ENCODE data around the gene CUL4A.

The CUL4A gene

DNA sequence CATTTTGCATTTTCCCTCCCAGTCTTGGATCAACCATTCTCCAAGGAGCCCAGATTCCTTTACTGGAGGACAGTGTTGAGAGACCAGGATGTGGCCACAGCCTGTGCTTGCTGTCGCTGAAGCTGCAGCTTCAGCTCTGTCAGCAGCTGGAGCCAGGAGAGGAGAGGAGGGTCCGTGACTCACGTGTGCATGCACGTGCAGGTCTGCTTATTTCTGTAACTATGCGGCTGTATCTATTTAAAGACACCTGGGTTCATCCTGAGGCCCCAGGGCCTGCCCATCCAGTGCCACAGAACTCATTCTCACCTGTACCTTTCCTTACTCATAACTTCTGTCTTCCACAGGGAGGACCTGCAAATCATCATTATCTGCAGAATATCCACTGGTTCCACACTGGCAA lies 79.5 kb downstream of the CUL4A start:
- no peak overlapping the region for H3K9ac ChIP-seq (ENCODE audit: low read depth, low read length, poor library complexity)
- H2BK12ac ChIP-seq (ENCODE audit: low read length) = no peak overlapping the region
- no peak overlapping the region for H2BK5ac ChIP-seq (ENCODE audit: low read length)
- H2AFZ ChIP-seq (ENCODE audit: low read length) = no peak overlapping the region
- no peaks in the 10 kb centered on the region for H3K36me3 ChIP-seq (replicated peaks in 1 of 2; ENCODE audit: control insufficient read depth in 2 of 2, insufficient read depth in 2 of 2, low read length in 2 of 2)
- no peak overlapping the region for H4K8ac ChIP-seq (ENCODE audit: low read depth, low read length)
- WGBS, 2 donors (ENCODE audit: extremely low coverage in 2 of 2, insufficient read length in 2 of 2, insufficient replicate concordance in 1 of 2) = no CpG with 5 or more reads among the region's 5 CpGs
- no peak overlapping the region for H3K4me2 ChIP-seq (ENCODE audit: insufficient read depth, low read length, poor library complexity, severe bottlenecking)
- H3K9me3 ChIP-seq (replicated peaks in 1 of 2; ENCODE audit: control insufficient read depth in 2 of 2, insufficient read depth in 1 of 2, low read depth in 1 of 2, low read length in 2 of 2) = peaks cover 0 to 4% of the 10 kb centered on the region in 2 donors
- no peak overlapping the region for H2BK120ac ChIP-seq (ENCODE audit: low read depth, low read length)
- no peak overlapping the region for H4K91ac ChIP-seq (ENCODE audit: low read depth, low read length, poor library complexity)
- H3K27me3 ChIP-seq (ENCODE audit: control insufficient read depth in 3 of 3, insufficient read depth in 3 of 3, low read depth in 1 of 3, low read length in 3 of 3) = peaks cover 0 to 7% (median 2%) of the 10 kb centered on the region in 3 experiments
- no peak overlapping the region for H2BK15ac ChIP-seq (ENCODE audit: low read length)
- H3K79me1 ChIP-seq (ENCODE audit: low read depth, low read length) = no peaks in the 10 kb centered on the region
- no peak overlapping the region for H3K23ac ChIP-seq (ENCODE audit: low read depth, low read length, poor library complexity)
- H3K18ac ChIP-seq (ENCODE audit: low read length) = no peak overlapping the region
- H3K4ac ChIP-seq (ENCODE audit: low read length) = no peak overlapping the region
- peaks cover 0 to 5% of the 10 kb centered on the region in 2 donors for H3K4me1 ChIP-seq (ENCODE audit: control insufficient read depth in 2 of 2, insufficient read depth in 1 of 2, low read depth in 1 of 2, low read length in 2 of 2)
- DNase-seq (ENCODE audit: low spot score) = no peak
- H3K14ac ChIP-seq (ENCODE audit: low read length) = no peak overlapping the region
- no peak overlapping the region for H3K27ac ChIP-seq (replicated peaks; ENCODE audit: low read length)
- peak overlapping the region in 1 of 2 donors; percentile 49 for H3K4me3 ChIP-seq (ENCODE audit: low read length in 2 of 2)
- H2AK5ac ChIP-seq (ENCODE audit: low read depth, low read length) = no peak overlapping the region

DNA sequence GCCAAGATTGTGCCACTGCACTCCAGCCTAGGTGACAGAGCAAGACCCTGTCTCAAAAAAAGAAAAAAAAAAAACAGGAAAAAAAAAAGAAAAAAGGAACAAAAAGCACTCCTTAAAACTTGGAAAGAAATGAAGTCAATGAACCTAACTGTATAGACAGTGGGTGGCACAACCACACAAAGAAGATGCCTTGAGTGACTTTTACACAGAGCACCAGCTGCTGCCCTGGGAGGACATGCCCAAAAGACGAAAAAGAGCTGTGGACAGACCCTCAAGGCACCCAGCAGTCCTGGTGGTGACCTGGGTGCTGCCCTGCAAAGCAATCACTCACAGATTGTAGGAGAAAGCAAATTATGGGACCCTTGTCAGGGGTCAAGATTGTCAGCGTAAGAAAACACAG lies 81.7 kb downstream of the CUL4A start:
- Histone ChIP-seq H3K9me3 (replicated peaks in 1 of 2; ENCODE audit: control insufficient read depth in 2 of 2, insufficient read depth in 1 of 2, low read depth in 1 of 2, low read length in 2 of 2) (peaks cover 0 to 3% of the 10 kb centered on the region in 2 donors), H3K4ac (ENCODE audit: low read length) (no peak overlapping the region), H3K23ac (ENCODE audit: low read depth, low read length, poor library complexity) (no peak overlapping the region), H3K4me2 (ENCODE audit: insufficient read depth, low read length, poor library complexity, severe bottlenecking) (no peak overlapping the region), H3K9ac (ENCODE audit: low read depth, low read length, poor library complexity) (no peak overlapping the region), H3K4me1 (ENCODE audit: control insufficient read depth in 2 of 2, insufficient read depth in 1 of 2, low read depth in 1 of 2, low read length in 2 of 2) (peaks cover 0 to 6% of the 10 kb centered on the region in 2 donors), H2BK12ac (ENCODE audit: low read length) (no peak overlapping the region), H2AFZ (ENCODE audit: low read length) (no peak overlapping the region), H2BK15ac (ENCODE audit: low read length) (no peak overlapping the region), H4K8ac (ENCODE audit: low read depth, low read length) (no peak overlapping the region), H3K18ac (ENCODE audit: low read length) (no peak overlapping the region), H3K14ac (ENCODE audit: low read length) (no peak overlapping the region), H3K27ac (replicated peaks; ENCODE audit: low read length) (no peak overlapping the region), H4K91ac (ENCODE audit: low read depth, low read length, poor library complexity) (no peak overlapping the region), H2BK120ac (ENCODE audit: low read depth, low read length) (no peak overlapping the region), H3K4me3 (ENCODE audit: low read length in 2 of 2) (no peak overlapping the region), H3K27me3 (ENCODE audit: control insufficient read depth in 3 of 3, insufficient read depth in 3 of 3, low read depth in 1 of 3, low read length in 3 of 3) (peaks cover 0 to 7% (median 2%) of the 10 kb centered on the region in 3 experiments), H3K79me1 (ENCODE audit: low read depth, low read length) (no peaks in the 10 kb centered on the region), H2AK5ac (ENCODE audit: low read depth, low read length) (no peak overlapping the region), H2BK5ac (ENCODE audit: low read length) (no peak overlapping the region), H3K36me3 (replicated peaks in 1 of 2; ENCODE audit: control insufficient read depth in 2 of 2, insufficient read depth in 2 of 2, low read length in 2 of 2) (no peaks in the 10 kb centered on the region)
- no CpG with 5 or more reads among the region's 2 CpGs for WGBS, 2 donors (ENCODE audit: extremely low coverage in 2 of 2, insufficient read length in 2 of 2, insufficient replicate concordance in 1 of 2)
- no peak for DNase-seq (ENCODE audit: low spot score)

DNA sequence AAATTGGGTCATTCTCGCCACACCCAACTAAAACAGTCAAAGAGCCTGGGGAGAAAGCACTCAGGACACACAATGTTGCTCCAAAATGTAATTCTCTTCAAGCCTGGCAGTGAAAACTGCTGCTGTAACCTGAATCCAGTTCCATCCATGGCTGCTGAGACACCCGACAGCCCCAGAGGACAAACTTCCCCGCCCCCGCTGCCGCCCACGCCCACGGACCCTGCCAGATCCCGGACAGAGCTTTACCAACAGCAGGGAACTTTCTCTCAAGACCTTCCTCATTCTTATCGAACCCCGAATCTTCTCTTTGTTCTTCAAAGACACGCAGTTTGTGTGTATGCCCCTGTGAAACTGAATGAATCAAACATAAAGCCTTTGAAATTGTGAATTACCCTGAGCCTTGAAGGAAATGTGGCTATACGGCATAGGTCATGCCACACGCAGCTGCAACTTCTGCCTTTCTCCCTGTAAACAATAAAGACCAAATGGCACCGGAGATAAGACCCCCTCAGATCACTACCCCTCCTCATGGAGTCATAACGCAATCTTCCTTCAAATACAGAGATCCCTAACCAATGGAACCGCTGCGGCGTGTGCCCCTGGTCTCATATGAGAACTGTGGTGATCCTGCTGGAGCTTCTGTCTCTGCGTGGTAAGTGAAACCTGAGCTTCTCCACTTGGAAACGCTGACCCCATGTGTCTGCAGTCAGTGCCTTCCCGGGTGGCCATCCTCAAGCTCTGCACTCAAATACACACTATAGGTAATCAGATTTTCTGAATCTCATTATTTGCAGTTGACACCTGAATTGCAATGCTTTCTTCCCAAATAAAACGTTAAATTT lies 82.8 kb downstream of the CUL4A start:
- WGBS, 2 donors (ENCODE audit: extremely low coverage in 2 of 2, insufficient read length in 2 of 2, insufficient replicate concordance in 1 of 2) = no CpG with 5 or more reads among the region's 22 CpGs
- Histone ChIP-seq H3K4me3 (ENCODE audit: low read length in 2 of 2) (peak overlapping the region in 1 of 2 donors; percentile 10), H2BK12ac (ENCODE audit: low read length) (no peak overlapping the region), H3K4ac (ENCODE audit: low read length) (no peak overlapping the region), H3K9me3 (replicated peaks in 1 of 2; ENCODE audit: control insufficient read depth in 2 of 2, insufficient read depth in 1 of 2, low read depth in 1 of 2, low read length in 2 of 2) (peaks cover 0 to 3% of the 10 kb centered on the region in 2 donors), H3K27ac (replicated peaks; ENCODE audit: low read length) (no peak overlapping the region), H4K8ac (ENCODE audit: low read depth, low read length) (no peak overlapping the region), H2AK5ac (ENCODE audit: low read depth, low read length) (no peak overlapping the region), H3K4me2 (ENCODE audit: insufficient read depth, low read length, poor library complexity, severe bottlenecking) (peak overlapping the region; percentile 34), H3K36me3 (replicated peaks in 1 of 2; ENCODE audit: control insufficient read depth in 2 of 2, insufficient read depth in 2 of 2, low read length in 2 of 2) (no peaks in the 10 kb centered on the region), H2BK120ac (ENCODE audit: low read depth, low read length) (no peak overlapping the region), H3K4me1 (ENCODE audit: control insufficient read depth in 2 of 2, insufficient read depth in 1 of 2, low read depth in 1 of 2, low read length in 2 of 2) (peaks cover 3 to 6% of the 10 kb centered on the region in 2 donors), H2AFZ (ENCODE audit: low read length) (peak overlapping the region; percentile 89), H3K14ac (ENCODE audit: low read length) (no peak overlapping the region), H4K91ac (ENCODE audit: low read depth, low read length, poor library complexity) (no peak overlapping the region), H3K18ac (ENCODE audit: low read length) (no peak overlapping the region), H3K23ac (ENCODE audit: low read depth, low read length, poor library complexity) (no peak overlapping the region), H3K27me3 (ENCODE audit: control insufficient read depth in 3 of 3, insufficient read depth in 3 of 3, low read depth in 1 of 3, low read length in 3 of 3) (peaks cover 0 to 7% (median 2%) of the 10 kb centered on the region in 3 experiments), H3K79me1 (ENCODE audit: low read depth, low read length) (peaks cover 2% of the 10 kb centered on the region), H3K9ac (ENCODE audit: low read depth, low read length, poor library complexity) (no peak overlapping the region), H2BK5ac (ENCODE audit: low read length) (no peak overlapping the region), H2BK15ac (ENCODE audit: low read length) (no peak overlapping the region)
- no peak for DNase-seq (ENCODE audit: low spot score)

- no peak for DNase-seq (ENCODE audit: low spot score)
- H2BK120ac ChIP-seq (ENCODE audit: low read depth, low read length) = no peak overlapping the region
- no peak overlapping the region for H2BK15ac ChIP-seq (ENCODE audit: low read length)
- no peak overlapping the region for H2AFZ ChIP-seq (ENCODE audit: low read length)
- WGBS, 2 donors (ENCODE audit: extremely low coverage in 2 of 2, insufficient read length in 2 of 2, insufficient replicate concordance in 1 of 2) = no CpG with 5 or more reads among the region's 9 CpGs
- no peak overlapping the region for H3K4ac ChIP-seq (ENCODE audit: low read length)
- no peak overlapping the region for H2BK5ac ChIP-seq (ENCODE audit: low read length)
- peaks cover 2% of the 10 kb centered on the region for H3K79me1 ChIP-seq (ENCODE audit: low read depth, low read length)
- H2AK5ac ChIP-seq (ENCODE audit: low read depth, low read length) = no peak overlapping the region
- no peak overlapping the region for H3K18ac ChIP-seq (ENCODE audit: low read length)
- H4K8ac ChIP-seq (ENCODE audit: low read depth, low read length) = no peak overlapping the region
- H3K27ac ChIP-seq (replicated peaks; ENCODE audit: low read length) = no peak overlapping the region
- no peak overlapping the region for H3K4me3 ChIP-seq (ENCODE audit: low read length in 2 of 2)
- no peaks in the 10 kb centered on the region for H3K9me3 ChIP-seq (replicated peaks in 1 of 2; ENCODE audit: control insufficient read depth in 2 of 2, insufficient read depth in 1 of 2, low read depth in 1 of 2, low read length in 2 of 2)
- no peaks in the 10 kb centered on the region for H3K36me3 ChIP-seq (replicated peaks in 1 of 2; ENCODE audit: control insufficient read depth in 2 of 2, insufficient read depth in 2 of 2, low read length in 2 of 2)
- no peak overlapping the region for H3K4me2 ChIP-seq (ENCODE audit: insufficient read depth, low read length, poor library complexity, severe bottlenecking)
- H4K91ac ChIP-seq (ENCODE audit: low read depth, low read length, poor library complexity) = no peak overlapping the region
- H3K9ac ChIP-seq (ENCODE audit: low read depth, low read length, poor library complexity) = no peak overlapping the region
- no peak overlapping the region for H3K23ac ChIP-seq (ENCODE audit: low read depth, low read length, poor library complexity)
- peaks cover 6 to 10% of the 10 kb centered on the region in 2 donors for H3K4me1 ChIP-seq (ENCODE audit: control insufficient read depth in 2 of 2, insufficient read depth in 1 of 2, low read depth in 1 of 2, low read length in 2 of 2)
- H3K14ac ChIP-seq (ENCODE audit: low read length) = no peak overlapping the region
- H2BK12ac ChIP-seq (ENCODE audit: low read length) = no peak overlapping the region
- peaks cover 0 to 7% (median 0%) of the 10 kb centered on the region in 3 experiments for H3K27me3 ChIP-seq (ENCODE audit: control insufficient read depth in 3 of 3, insufficient read depth in 3 of 3, low read depth in 1 of 3, low read length in 3 of 3)
Measured at GRCh38 chr13:113293686-113294085, 84.3 kb downstream of the CUL4A start.
